GM19238 (cell line): ENCODE measurements around the gene ANKS3.

Source experiments
- DNase-seq: peaks from one replicate; pipeline ENCODE4 v3.0.0; 2011; ENCODE audit warnings: low spot score; ENCODE audit not compliant: insufficient read length

The ANKS3 gene

DNA sequence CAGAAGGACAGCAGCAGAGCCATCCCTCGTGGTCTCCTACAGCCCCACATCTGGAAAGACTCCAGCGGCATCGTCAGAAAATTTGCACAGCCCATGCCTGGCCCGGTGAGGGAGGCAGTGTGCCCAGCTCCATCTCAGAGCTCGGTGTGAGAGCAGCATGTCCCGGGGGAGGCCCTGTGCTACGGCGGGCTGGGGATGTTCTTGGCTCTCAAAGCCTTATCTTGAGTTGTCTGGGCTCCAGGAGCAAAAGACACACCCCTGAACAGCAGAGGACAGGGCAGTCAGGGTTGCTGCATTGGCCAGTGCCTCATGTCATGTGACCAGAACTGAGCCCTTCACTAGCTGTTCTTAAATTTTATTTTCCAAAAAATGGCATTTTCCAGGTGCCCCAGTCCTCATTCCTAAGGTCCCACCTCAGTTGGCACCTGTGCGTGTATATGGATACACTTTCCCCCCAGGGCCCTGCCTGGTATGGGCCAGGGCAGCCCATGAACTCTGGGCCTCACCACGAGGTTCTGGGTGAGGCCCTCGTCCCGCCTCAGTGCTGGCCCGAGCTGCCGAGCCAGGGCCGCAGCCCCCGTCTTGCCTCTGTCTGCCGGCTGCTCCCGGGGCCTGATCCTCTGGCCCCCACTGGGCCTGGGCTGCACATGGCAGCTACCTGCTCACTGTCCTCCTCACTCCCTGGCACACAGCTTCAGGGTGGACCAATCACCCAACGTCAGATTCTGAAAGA is 37.7 kb downstream of the ANKS3 start:
- DNase-seq: no peak

DNA sequence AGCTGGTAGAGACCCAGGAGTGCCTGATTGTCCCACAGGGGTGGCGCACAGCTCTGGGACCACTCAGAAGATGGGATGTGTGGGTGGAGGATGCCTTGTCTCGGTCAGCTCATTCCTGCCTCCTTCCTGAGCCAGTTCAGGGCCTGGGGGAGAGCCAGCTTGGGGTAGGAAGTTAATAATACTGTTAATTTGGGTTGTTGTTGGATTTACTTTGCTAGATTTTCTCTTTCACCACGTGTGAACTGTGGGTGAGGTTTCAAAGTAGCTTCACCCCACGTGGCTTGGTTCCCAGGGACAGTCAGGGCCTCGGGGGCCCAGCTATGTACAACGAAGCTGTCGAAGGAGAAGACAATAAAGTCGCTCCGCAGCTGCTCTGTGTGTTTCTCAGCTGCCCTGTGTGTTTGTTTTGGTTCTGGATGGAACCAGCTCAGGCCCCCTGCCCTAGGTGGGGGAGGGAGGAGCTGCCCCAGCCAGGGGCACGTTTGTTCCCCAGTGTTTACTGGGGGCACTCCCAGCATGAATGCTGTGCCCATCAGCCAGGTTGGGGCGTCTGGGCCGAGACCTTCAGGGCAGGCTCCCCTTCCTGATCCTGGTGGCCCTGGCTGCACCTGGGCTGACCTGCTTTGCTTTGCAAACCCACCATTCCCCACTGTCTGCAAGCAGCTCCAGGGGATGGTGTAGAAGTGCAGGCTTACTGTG is 38.4 kb downstream of the ANKS3 start:
- no peak for DNase-seq

GRCh38 chr16:4694642-4695451 is 39.2 kb downstream of the ANKS3 start:
- DNase-seq: no peak

DNA sequence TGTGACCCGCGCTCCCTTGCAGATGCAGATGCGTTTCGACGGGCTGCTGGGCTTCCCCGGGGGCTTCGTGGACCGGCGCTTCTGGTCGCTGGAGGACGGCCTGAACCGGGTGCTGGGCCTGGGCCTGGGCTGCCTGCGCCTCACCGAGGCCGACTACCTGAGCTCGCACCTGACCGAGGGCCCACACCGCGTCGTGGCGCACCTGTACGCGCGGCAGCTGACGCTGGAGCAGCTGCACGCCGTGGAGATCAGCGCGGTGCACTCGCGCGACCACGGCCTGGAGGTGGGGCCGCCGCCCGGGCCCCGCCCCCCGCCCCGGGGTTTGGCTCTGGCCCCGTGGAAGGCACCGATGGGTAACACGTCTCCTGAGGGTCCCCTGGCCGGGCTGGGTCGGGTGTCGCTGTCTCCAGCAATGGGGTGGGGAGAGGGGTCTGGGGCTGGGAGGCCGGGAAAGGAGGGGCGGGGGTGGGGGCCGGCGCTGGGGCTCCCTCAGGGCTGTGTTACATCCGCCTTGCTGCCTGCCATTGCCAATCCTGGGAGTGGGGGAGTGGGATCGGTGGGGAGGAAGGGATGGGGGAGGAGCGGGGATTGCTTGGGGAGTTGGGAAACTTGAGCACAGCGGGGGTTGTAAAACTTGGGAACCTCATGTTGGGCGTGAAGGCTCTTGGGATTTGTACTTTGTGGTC is 40.0 kb downstream of the ANKS3 start:
- DNase-seq: peak; percentile 75

DNA sequence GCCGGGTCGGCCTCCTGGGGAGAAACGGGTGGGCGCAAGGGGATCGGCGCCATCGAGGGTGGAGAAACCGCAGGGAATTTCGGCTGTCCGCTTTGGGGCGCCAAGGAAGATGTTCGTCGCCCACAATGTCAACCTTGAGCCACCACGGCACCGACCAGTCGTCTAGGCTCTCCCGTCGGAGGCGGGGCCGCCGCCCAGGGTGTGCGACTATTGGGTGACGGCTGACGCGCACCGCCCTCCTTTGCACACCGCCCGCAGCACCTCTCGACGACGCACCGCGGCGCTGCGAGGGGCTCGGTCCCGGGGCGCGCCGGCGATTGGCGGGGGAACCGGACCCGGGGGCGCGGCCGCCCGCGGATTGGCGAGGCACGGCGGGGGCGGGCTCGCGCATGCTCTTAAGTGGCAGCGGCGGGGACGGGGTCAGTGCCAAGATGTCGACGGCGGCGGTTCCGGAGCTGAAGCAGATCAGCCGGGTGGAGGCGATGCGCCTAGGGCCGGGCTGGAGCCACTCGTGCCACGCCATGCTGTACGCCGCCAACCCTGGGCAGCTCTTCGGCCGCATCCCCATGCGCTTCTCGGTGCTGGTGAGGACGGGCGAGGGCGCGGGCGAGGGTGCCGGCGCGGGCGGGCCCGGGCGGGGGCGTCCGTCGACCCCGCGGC is 40.6 kb downstream of the ANKS3 start, which contains the start of gene NUDT16L1:
Gene NUDT16L1 (plus strand): TSS at position 267 of the 660 bp plus-strand sequence. CDS start 165 bp downstream, at position 432.
- DNase-seq: peak; percentile 99

DNA sequence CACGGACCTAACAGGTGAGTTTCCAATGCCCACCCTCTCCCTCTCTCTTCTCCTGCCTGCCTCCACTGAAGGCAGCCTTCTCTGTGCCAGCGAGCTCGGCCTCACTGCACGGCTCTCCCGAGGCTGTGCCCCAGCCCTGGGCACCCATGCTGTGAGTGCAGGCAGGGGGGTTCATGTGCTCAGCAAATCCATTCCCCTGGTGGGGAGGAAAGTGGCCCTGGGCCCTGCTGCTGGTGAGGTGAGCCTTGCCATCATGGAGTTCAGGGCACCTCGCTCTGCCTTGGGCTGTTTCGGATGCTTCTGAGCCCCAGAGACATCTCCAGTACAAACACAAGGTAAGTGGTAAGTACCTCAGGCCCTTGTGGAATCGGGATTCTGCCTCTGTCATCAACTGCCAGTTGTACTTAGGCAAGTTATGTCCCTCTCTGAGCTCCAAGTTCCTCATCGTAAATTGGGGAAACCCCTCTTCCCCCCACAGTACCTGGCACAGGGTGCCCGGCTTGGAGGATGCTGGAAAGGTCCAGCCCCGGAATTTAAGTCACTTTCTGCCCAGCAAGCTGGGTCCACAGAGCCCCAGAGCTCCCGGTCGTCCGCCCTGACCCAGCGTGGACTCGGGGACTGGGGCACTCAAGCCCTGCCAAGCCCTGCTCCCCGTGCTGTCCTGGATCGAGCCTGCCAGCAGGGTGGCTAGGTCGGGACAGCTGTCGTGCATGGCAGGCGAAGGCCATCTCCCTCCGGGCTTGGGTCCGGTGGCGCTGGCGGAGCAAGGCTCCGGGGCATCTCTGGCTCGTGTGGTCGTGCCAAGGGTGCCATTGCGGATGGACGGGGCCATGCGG is 41.4 kb downstream of the ANKS3 start:
- DNase-seq: no peak

DNA sequence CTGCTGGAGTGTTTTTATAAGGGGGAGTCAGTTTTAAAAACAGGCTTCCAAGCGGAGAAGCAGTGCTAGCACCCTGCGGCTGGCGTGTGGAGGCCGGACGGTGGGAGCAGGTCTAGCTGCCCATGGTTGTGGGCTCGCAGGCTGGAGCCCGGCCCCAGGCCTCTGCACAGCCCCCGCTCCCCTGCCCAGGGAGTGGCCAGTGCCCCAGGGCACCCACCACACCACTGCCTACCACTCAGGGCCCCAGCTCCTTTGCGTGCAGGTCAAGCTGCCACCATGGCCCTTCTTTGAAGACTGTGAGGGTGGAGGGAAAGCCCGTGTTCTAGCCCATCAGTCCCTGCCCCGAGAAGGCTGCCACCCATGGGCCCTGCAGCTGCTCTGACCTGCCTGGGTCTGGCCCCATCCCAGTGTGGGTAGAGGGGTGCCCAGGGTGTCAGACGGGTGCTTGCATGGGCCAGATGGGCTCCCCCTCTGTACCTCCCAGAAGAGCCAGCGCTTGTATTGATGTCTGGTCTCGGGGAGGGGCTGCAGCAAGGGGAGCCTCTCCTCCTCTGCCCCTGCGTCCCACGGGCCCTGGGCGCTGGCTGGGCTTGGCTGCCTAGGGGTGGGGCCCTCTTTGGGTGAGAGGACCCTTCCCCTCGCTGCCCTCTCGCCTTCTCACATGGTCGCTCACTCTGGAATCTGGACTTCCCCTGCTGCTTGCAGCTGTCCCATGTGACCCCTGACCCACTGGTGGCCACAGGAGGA is 42.2 kb downstream of the ANKS3 start:
- no peak for DNase-seq

- no peak for DNase-seq
Measured at GRCh38 chr16:4690946-4691665, 43.0 kb downstream of the ANKS3 start.

GRCh38 chr16:4689864-4690704 is 44.0 kb downstream of the ANKS3 start:
- no peak for DNase-seq

GRCh38 chr16:4689091-4689671 is 44.9 kb downstream of the ANKS3 start:
- no peak for DNase-seq

DNA sequence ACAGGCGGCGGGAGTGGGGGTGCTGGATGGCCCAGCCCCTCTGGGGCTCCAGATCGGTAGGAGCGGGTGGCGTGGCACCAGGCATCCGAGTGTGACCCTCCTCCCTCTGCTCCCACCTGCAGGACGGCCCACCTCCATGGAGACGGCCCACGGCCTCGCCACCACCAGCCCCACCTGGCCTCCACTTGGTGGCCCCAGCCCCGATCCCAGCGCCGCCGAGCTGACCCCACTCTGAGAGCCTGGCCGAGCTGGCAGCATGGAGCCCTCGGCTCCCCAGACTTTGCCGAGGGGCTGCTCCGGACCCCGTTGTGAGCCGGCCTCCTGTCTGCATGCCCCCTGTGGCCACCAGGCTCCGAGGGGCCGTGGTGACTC is 45.4 kb downstream of the ANKS3 start:
- DNase-seq: no peak

DNA sequence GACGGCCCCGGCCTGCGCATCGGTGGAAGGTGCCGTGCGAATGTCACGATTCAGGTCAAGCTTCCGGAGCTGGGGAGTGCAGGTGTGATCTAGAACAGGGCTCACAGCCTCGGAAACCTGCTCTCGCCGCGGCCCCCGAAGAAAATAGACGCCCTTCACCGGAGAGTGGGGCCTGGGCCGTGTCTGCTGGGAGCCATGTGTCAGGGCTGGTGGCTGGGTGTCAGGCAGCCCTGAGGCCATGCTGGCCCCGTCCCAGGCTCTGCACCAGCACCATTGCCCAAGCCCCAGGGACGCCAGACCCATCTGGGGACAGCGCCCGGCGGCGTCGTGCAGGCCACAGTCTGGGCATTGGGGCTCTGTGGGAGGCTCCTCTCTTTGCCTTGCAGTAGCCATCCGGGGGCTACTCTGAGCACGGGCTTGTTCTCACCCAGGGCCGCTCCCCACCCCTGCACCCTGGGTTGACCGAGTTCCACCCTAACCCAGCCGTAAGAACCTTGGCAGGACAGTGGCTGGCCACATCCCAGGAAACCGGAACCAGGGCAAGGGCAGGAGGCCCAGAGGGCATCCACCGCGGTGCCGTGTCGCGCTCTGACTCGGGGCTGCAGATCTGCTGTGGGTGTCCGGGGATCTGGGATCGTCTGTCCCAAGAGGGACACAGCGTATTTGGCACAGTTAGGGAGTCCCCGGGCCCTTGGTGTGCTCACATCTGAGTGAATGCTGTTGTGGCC is 46.0 kb downstream of the ANKS3 start:
- no peak for DNase-seq

- DNase-seq: no peak
Measured at GRCh38 chr16:4687416-4687815, 46.7 kb downstream of the ANKS3 start.

DNA sequence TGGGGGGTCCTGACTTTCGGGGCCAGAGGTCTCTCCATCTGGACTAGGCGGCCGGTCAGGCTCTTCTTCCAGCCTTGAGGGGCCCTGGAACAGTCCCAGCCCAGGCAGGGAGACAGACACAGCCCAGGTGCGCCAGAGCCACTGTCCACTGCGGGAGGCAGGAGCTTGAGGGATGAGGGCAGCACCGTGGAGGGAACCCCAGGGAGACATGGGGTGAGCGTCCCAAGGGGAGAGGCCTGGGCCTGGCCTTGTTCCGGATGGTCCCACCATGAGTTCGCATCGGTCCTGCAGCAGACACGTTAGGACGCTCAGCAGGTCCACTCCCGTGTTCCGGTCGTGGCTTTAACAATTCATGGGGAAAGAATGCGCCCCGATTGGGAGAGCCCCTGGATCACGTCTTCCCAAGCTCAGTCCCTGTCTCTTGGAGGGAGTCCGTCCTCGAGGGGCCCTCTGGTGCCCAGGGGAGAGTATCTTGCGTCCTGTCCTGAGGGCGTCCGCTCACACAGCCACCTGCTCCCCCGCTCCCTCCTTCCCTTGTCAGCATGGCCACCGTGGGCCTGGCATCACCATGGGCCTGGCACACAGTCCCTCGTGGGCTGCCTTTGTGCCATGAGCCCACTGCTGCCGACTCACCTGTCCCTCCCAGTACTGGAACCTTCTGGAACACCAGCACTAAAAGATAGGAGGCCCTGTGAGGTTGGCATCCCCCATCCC is 47.4 kb downstream of the ANKS3 start:
- no peak for DNase-seq

DNA sequence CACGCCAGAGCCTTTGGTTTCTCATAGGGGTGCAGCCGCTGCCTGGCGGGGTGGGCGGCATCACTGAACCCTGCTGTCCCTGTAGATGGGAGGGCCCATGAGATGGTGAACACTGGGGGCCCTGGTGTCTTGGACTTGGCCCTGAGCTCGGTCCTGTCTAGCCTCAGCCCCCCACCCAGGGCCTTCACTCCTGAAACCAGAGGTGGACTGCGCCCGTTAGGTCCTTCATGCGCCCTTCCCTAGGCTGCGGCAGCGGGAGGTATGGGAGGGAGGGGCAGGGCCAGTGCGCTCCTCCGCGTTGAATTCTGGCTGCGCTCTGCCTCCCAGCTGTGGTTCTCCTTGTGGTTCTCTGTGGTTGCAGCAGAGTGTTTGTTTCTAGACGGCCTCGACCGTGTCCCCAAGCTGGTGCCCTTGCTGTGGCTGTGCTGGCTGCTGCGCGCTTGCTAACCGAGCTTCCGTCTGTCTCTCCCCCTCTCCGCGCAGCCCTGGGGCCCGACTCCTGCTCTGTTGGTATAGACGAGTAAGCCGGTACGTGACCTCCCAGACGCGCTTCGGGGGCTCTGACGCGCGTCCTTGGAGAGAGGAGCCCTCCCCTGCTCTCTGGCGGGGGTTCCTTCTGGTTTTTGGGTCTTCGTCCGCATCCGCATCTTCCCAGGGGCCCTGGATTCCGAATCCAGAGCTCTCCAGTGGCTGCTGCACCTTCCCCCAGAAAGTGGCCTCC is 48.1 kb downstream of the ANKS3 start:
- no peak for DNase-seq
